Coronary artery (tissue), 2 donors: ENCODE measurements around the gene CNPY1.

Experiments used
- DNase-seq: peaks from one replicate; pipeline ENCODE4 v3.0.0-alpha.2; 2017; ENCODE audit warnings: low spot score
- H3K27ac ChIP-seq, 2 donors: fragments of 200-600 bp; sonication (generic); one replicate each; pipeline ENCODE4 v1.5.1; 2016 to 2019
- H3K4me3 ChIP-seq: fragments of 200-600 bp; sonication (generic); 2 replicates; pipeline ENCODE4 v1.5.1; 2016; ENCODE audit warnings: mild to moderate bottlenecking, moderate library complexity
- CTCF ChIP-seq: fragments of 200-600 bp; sonication (generic); IDR thresholded peaks from one replicate; pipeline ENCODE4 v1.5.1; 2019; ENCODE audit warnings: antibody characterized with exemption

CNPY1 gene

DNA sequence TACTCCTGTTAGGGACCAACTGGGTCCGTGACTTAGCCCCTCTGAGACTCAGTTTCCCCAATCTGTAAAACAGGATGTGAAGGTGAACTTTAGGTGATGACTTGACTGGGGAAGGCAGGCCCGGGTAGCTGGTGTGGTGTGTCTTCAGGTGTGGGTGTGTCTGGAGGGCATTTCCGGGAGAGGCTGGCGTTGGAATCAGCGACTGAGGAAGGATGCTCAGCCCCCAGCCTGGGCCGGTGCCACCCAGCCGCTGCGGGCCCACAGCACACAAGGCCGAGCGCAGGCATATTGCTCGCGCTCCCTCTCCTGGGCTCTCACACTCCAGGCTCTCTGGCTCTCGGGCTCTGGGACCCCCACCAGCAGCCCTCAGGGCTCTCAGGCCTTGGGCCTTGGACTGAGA lies 31.7 kb upstream of the CNPY1 start:
- no peak for TF ChIP-seq CTCF
- no peak overlapping the region for H3K27ac ChIP-seq
- DNase-seq: no peak

GRCh38 chr7:155577509-155577905 lies 31.1 kb upstream of the CNPY1 start:
- Histone ChIP-seq H3K4me3 (no peak overlapping the region), H3K27ac (no peak overlapping the region)
- TF ChIP-seq CTCF: no peak
- DNase-seq: no peak

More for the DNA sequence above, 31.7 kb upstream of the CNPY1 start:
- no peak overlapping the region for H3K4me3 ChIP-seq

DNA sequence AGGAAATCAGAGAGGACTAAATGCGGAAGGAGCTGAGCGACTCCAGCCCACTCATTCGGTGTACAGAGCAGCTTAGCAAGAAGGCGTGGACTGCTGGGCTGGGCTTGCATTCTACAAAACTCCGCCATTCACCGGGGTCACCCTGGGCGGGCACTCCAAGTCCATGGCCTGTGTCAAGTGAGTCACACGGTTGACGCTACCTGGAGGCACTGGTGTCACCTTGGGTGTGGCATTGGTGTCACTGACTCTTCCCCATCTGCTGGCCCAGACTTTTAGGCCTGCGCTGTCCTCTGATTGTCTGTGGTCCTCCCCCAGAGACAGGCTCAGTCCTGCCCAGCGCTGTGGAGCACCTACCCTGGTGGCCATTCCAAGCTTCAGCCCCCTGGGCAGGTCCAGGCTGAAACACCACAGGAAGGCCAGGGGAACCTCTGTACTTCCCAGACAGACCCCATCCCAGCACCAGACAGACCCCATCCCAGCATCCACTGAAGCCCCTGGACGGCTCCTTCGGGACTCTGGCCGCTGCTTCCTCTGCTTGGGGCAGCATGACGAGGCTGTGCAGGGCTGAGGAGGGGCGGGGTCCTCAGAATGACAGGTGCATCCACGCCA lies 30.6 kb upstream of the CNPY1 start:
- no peak for TF ChIP-seq CTCF
- H3K27ac ChIP-seq: no peak overlapping the region
- no peak for DNase-seq
- no peak overlapping the region for H3K4me3 ChIP-seq

DNA sequence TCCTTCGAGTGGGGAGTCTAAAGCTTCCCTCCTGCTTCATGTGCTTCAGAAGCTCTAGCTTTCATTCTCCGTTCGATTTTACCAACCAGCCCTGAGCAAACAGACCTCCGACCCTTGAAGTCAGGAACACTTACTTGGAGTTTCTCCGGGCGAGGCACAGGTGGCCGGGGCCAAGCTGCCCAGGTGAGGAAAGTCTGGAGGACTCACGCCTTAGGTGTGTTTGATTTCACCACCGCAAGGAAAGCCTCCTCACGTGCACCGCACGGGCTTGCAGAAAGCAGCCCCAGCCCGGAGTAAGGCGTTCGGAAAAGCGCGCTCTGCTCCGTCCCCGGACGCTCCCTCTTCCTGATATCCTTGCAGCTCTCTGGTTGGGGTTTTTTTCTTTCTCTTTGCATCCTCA lies 30.1 kb upstream of the CNPY1 start:
- H3K27ac ChIP-seq: no peak overlapping the region
- no peak overlapping the region for H3K4me3 ChIP-seq
- DNase-seq: no peak
- TF ChIP-seq CTCF: no peak

DNA sequence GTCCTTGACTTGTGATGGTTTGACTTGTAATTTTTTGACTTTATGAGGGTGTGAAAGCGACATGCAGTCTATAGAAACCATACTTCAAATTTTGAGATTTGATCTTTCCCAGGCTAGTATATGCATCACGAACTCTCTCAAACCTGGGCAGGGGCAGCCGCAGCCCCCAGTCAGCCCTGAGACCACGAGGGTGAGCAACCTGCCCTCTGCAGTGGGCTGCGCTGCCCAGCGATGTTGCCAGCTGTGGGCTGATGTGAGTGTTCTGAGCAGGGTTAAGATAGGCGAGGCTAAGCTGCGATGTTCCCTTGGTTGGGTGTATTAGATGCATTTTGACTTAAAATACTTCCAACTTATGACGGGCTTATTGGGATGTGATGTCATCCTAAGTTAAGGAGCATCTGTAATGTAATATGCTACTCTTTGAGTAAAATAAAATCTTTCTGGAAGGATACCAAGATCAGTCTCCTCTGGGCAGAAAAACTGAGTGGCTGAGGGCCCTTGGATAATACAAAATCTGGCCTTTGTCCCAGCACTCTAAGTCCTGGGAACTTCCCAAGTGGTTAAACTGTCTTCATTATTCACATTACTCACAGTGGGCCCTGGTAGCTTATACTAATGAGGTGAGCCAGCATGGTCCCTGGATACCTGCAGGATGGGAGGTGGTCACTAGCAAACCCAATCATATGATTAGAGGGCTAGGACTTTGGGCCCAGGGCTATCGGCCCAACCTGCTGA lies 28.4 kb upstream of the CNPY1 start:
- H3K27ac ChIP-seq: no peak overlapping the region
- no peak for TF ChIP-seq CTCF
- no peak for DNase-seq
- no peak overlapping the region for H3K4me3 ChIP-seq

DNA sequence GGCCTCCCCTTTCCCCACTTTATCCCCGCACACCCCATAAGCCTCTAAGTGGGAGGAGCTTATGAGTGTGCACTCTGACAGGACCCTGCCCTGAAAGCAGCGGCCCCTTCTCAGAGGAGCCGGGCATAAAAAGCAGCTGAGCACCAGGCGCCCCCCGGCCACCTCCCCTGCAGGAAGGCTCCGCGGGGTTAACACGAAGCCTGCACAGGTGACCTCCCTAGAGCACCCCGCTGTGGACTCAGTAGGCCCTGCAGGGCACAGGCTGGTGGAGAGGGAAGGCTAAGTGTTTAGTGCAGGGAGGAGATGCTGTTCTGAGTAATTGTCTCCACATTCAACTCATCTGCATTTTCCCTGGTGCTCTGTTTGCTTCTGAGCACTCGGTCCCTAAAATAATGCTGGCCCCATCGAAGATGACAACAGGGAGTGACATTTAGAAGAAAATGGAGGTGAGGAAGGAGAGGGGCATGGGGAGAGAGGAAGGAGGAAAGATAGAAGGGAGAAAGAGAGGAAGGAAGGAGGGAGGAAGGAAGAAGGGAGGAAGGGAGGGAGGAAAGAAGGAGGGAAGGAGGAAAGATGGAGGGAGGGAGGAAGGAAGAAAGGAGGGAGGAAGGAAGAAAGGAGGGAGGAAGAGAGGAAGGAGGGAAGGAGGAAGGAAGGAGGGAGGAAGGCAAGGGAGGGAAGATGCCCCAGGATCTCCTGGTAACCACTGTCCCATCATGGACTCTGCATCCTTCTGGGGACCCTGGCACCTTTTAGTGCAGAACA lies 25.4 kb upstream of the CNPY1 start:
- TF ChIP-seq CTCF: no peak
- DNase-seq: no peak
- Histone ChIP-seq H3K4me3 (no peak overlapping the region), H3K27ac (no peak overlapping the region)
